Upper lobe of left lung (tissue), 6 donors: ENCODE results near the gene EPHB2. TPM values are rescaled to one million over a fixed set of nuclear protein-coding genes. Genes with fewer than 3 reads are reported as not detected.
A peak's percentile ranks its signal among the peaks of the same experiment; 100 is the strongest.

ENCODE experiments used
- ATAC-seq, 2 donors: fragments of 200-7000 bp; cut with Tn5 transposase; one replicate each; pipeline ENCODE4 v1.9.1; 2022; ENCODE audit warnings: mild to moderate bottlenecking in 2 of 2, moderate library complexity in 2 of 2; ENCODE audit not compliant: low FRiP score in 2 of 2
- DNase-seq, 2 donors: peaks; one replicate each; pipeline ENCODE4 v3.0.0-alpha.2; 2019 to 2020
- H3K27ac ChIP-seq, 4 donors: fragments of 200-600 bp; sonication (generic); one replicate each; pipeline ENCODE4 v1.5.1; 2016 to 2019
- H3K27me3 ChIP-seq, 4 donors: fragments of 200-600 bp; sonication (generic); one replicate each; pipeline ENCODE4 v1.5.1; 2017 to 2019
- H3K36me3 ChIP-seq, 4 donors: fragments of 200-600 bp; sonication (generic); one replicate each; pipeline ENCODE4 v1.5.1; 2016 to 2019
- H3K4me1 ChIP-seq, 4 donors: fragments of 200-600 bp; sonication (generic); one replicate each; pipeline ENCODE4 v1.5.1; 2018 to 2019
- H3K4me3 ChIP-seq, 4 donors: fragments of 200-600 bp; sonication (generic); one replicate each; pipeline ENCODE4 v1.5.1; 2017 to 2019; ENCODE audit warnings: mild to moderate bottlenecking in 2 of 4, moderate library complexity in 1 of 4
- H3K9me3 ChIP-seq, 4 donors: fragments of 200-600 bp; sonication (generic); one replicate each; pipeline ENCODE4 v1.5.1; 2018 to 2019
- EP300 ChIP-seq, 4 donors: sonication (generic); formaldehyde crosslinking; IDR thresholded peaks; one replicate each; pipeline ENCODE4 v1.5.1; 2017; ENCODE audit warnings: antibody characterized with exemption in 4 of 4, control low read depth in 2 of 4
- POLR2A ChIP-seq, 4 donors: fragments of 450-650 bp; IDR thresholded peaks; one replicate each; pipeline ENCODE4 v1.5.1; 2016 to 2017; ENCODE audit warnings: antibody characterized with exemption in 4 of 4, mild to moderate bottlenecking in 2 of 4
- POLR2AphosphoS5 ChIP-seq, 2 donors: sonication (generic); formaldehyde crosslinking; IDR thresholded peaks; one replicate each; pipeline ENCODE4 v1.5.1; 2017; ENCODE audit warnings: antibody characterized with exemption in 2 of 2
- WGBS, 2 donors: methylation state at CpG; one replicate each; pipeline ENCODE4 v1.1.5; 2017 to 2018; 5-methylcytosine and 5-hydroxymethylcytosine counted together
- total RNA-seq, 6 donors: library from RNA; depleted of rRNA in 4 of 6; stranded (reverse); fragments of >200 nt in 4 of 6; gene quantifications; one replicate each; pipeline versions ENCODE4 v1.1.0 to v1.2.1, GENCODE V29; 2016 to 2021
- TF ChIP-seq, protein P1 (sequence below), 6 experiments: fragments of 450-650 bp in 4 of 6; fragments of 200-600 bp in 2 of 6; sonication (generic) in 2 of 6; IDR thresholded peaks; one replicate each; pipeline ENCODE4 v1.5.1; 2016 to 2019; ENCODE audit warnings: antibody characterized with exemption in 6 of 6
- donor health status: DM: no; HTN: no; CAD: no; lungs with moderate emphysema.
- donor health status: DM: no; HTN: yes; CAD: no; lungs with severe emphysema.

Gene EPHB2
- total RNA-seq, 6 donors from 2014 or later, result 1.0 to 8.8 (median 5.6) TPM

GRCh38 chr1:22829309-22829989 lies 118.8 kb downstream of the EPHB2 start:
- Histone ChIP-seq H3K27ac (no peak overlapping the region), H3K27me3 (no peaks in the 10 kb centered on the region), H3K4me3 (no peak overlapping the region), H3K36me3 (no peaks in the 10 kb centered on the region), H3K9me3 (no peaks in the 10 kb centered on the region), H3K4me1 (peaks cover 3 to 13% (median 5%) of the 10 kb centered on the region in 4 donors)
- TF ChIP-seq, protein P1, sequence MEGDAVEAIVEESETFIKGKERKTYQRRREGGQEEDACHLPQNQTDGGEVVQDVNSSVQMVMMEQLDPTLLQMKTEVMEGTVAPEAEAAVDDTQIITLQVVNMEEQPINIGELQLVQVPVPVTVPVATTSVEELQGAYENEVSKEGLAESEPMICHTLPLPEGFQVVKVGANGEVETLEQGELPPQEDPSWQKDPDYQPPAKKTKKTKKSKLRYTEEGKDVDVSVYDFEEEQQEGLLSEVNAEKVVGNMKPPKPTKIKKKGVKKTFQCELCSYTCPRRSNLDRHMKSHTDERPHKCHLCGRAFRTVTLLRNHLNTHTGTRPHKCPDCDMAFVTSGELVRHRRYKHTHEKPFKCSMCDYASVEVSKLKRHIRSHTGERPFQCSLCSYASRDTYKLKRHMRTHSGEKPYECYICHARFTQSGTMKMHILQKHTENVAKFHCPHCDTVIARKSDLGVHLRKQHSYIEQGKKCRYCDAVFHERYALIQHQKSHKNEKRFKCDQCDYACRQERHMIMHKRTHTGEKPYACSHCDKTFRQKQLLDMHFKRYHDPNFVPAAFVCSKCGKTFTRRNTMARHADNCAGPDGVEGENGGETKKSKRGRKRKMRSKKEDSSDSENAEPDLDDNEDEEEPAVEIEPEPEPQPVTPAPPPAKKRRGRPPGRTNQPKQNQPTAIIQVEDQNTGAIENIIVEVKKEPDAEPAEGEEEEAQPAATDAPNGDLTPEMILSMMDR (IDR thresholded peaks at IDR 0.05), result no peak
- TF ChIP-seq EP300 (IDR thresholded peaks at IDR 0.05), result no peak
- TF ChIP-seq POLR2AphosphoS5 (IDR thresholded peaks at IDR 0.05), result no peak
- DNase-seq (no peak), ATAC-seq (no peak)
- WGBS, 2 donors, result 53 to 54% methylated on average over 9 to 12 of the region's 12 CpGs

- Histone ChIP-seq H3K4me3 (no peak overlapping the region), H3K9me3 (no peaks in the 10 kb centered on the region), H3K4me1 (peaks cover 3 to 13% (median 5%) of the 10 kb centered on the region in 4 donors), H3K27ac (no peak overlapping the region), H3K27me3 (no peaks in the 10 kb centered on the region), H3K36me3 (no peaks in the 10 kb centered on the region)
- no peak for TF ChIP-seq EP300 (IDR thresholded peaks at IDR 0.05)
- TF ChIP-seq, protein P1 (IDR thresholded peaks at IDR 0.05), result no peak
- no peak for ATAC-seq
- no peak for DNase-seq
- 54 to 87% methylated on average over 6 of the region's 6 CpGs for WGBS, 2 donors
These were observed 119.5 kb downstream of the EPHB2 start for GRCh38 chr1:22830041-22830566.

DNA sequence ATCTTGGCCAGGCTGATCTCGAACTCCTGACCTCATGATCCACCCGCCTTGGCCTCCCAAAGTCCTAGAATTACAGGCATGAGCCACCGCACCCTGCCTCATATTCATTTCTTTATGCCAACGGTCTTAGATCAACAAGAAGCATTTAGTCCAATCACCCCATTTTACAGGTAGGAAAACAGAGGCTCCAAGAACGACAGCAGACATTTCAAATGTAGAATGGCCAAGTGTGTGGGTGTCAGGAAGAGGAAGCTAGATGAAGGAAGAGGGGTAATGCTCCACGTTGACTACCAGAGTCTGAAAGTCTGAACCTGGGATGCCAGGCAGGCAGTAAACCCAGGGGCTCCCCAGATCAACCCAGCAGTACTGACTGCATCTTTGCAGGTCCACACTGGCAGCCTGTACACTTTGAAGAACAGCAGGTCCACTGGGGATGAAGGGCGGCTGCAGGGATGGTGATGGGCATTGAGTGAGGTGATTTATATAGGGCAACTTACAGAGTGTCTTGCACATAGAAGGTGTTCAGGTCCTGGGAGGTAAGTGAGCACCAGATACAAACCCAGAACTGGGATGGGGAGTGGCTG lies 120.2 kb downstream of the EPHB2 start:
- peaks cover 3 to 13% (median 5%) of the 10 kb centered on the region in 4 donors for H3K4me1 ChIP-seq
- H3K27ac ChIP-seq, result no peak overlapping the region
- no peak overlapping the region for H3K4me3 ChIP-seq
- TF ChIP-seq EP300 (IDR thresholded peaks at IDR 0.05), result no peak
- no peak for TF ChIP-seq POLR2AphosphoS5 (IDR thresholded peaks at IDR 0.05)
- no peak for TF ChIP-seq POLR2A (IDR thresholded peaks at IDR 0.05)
- TF ChIP-seq, protein P1 (IDR thresholded peaks at IDR 0.05), result no peak
- no peaks in the 10 kb centered on the region for H3K9me3 ChIP-seq
- no peak for DNase-seq
- WGBS, 2 donors, result 79 to 85% methylated on average over 7 of the region's 7 CpGs
- ATAC-seq, result no peak
- H3K36me3 ChIP-seq, result no peaks in the 10 kb centered on the region
- no peaks in the 10 kb centered on the region for H3K27me3 ChIP-seq

DNA sequence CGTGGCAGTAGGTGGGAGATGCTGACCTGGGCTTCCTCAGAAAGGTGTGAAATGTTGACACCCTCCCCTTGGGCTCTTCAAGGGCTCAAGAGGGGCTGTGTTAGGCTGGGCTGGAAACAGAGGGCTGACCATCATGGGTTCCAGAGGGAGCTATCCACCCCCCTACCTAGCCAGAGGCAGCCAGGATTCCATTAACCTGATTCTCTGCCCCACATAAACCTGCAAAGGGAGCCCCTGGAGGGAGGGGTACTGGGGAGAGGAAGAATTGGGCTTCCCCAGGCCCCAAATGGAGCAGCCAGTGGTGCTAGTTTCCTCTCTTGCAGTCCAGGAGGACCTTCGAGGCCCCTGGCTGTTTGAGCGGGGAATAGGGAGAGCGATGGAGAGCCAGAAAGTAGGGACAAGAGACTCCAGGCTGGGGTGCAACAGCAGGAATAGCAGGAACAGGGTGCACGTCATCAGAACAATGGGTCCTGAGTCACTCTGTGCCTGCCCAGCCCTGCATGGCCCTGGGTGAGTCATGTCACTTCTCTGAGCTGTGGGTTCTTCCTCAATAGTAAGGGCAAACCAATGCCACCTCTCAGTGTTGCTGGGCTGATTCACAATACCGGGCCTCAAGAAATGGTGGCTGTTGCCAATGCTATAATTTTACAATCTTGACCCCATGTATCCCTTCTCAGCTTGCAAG lies 121.2 kb downstream of the EPHB2 start:
- 69 to 85% methylated on average over 5 to 6 of the region's 6 CpGs for WGBS, 2 donors
- H3K27ac ChIP-seq, result no peak overlapping the region
- TF ChIP-seq POLR2A (IDR thresholded peaks at IDR 0.05), result no peak
- TF ChIP-seq, protein P1 (IDR thresholded peaks at IDR 0.05), result no peak
- no peak for TF ChIP-seq EP300 (IDR thresholded peaks at IDR 0.05)
- no peak for TF ChIP-seq POLR2AphosphoS5 (IDR thresholded peaks at IDR 0.05)

More for the DNA sequence above, 121.2 kb downstream of the EPHB2 start:
- Histone ChIP-seq H3K4me3 (no peak overlapping the region), H3K9me3 (no peaks in the 10 kb centered on the region), H3K27me3 (no peaks in the 10 kb centered on the region), H3K4me1 (peaks cover 3 to 5% (median 4%) of the 10 kb centered on the region in 4 donors), H3K36me3 (no peaks in the 10 kb centered on the region)
- peak; percentile 66 to 78 for ATAC-seq
- DNase-seq, result peak in 1 of 2 donors; percentile 66
